NT2/D1 (cell line): ENCODE measurements around the gene ANKUB1.

Experiments used
- SUZ12 ChIP-seq: IDR thresholded peaks from 2 replicates; pipeline ENCODE4 v1.6.1; 2011; ENCODE audit not compliant: insufficient read length, insufficient read depth; ENCODE audit errors: extremely low read depth
- ZNF274 ChIP-seq: IDR thresholded peaks from 2 replicates; pipeline ENCODE4 v1.6.1; 2011; ENCODE audit warnings: mild to moderate bottlenecking, low read depth, low read length

- no peak for TF ChIP-seq ZNF274
- no peak for TF ChIP-seq SUZ12
These were observed 23.6 kb downstream of the ANKUB1 start for GRCh38 chr3:149768704-149769103.
